Esophagus squamous epithelium (tissue), 5 donors: ENCODE data around the gene GPR158. TPM values are rescaled to one million over a fixed set of nuclear protein-coding genes. Genes with fewer than 3 reads are reported as not detected.

Source experiments
- DNase-seq: peaks from one replicate; lab custom pipeline; 2025; lab: John Stamatoyannopoulos, UW
- H3K27ac ChIP-seq, 4 donors: fragments of 200-600 bp; sonication (generic); one replicate each; pipeline ENCODE4 v1.5.1; 2016 to 2019; ENCODE audit warnings: mild to moderate bottlenecking in 1 of 4
- H3K27me3 ChIP-seq, 4 donors: fragments of 200-600 bp; sonication (generic); 1 replicate in 3 of 4; 2 replicates in 1 of 4; pipeline versions ENCODE4 v1.5.1 to v1.6.0; 2017 to 2021; ENCODE audit warnings: antibody characterized with exemption in 1 of 4
- H3K36me3 ChIP-seq, 3 donors: fragments of 200-600 bp; sonication (generic); one replicate each; pipeline ENCODE4 v1.5.1; 2016 to 2019
- H3K4me1 ChIP-seq, 3 donors: fragments of 200-600 bp; sonication (generic); one replicate each; pipeline ENCODE4 v1.5.1; 2017 to 2019
- H3K4me3 ChIP-seq, 4 donors: fragments of 200-600 bp; sonication (generic); 1 replicate in 3 of 4; 2 replicates in 1 of 4; pipeline ENCODE4 v1.5.1; 2016 to 2019; ENCODE audit warnings: mild to moderate bottlenecking in 2 of 4, moderate library complexity in 1 of 4
- H3K9me3 ChIP-seq, 3 donors: fragments of 200-600 bp; sonication (generic); one replicate each; pipeline ENCODE4 v1.5.1; 2016 to 2019
- CTCF ChIP-seq, 6 experiments: fragments of 450-650 bp in 4 of 6; fragments of 200-600 bp in 2 of 6; sonication (generic) in 2 of 6; IDR thresholded peaks; one replicate each; pipeline ENCODE4 v1.5.1; 2016 to 2019; ENCODE audit warnings: antibody characterized with exemption in 6 of 6, mild to moderate bottlenecking in 4 of 6, moderate library complexity in 4 of 6
- POLR2A ChIP-seq, 4 donors: fragments of 450-650 bp; IDR thresholded peaks; one replicate each; pipeline ENCODE4 v1.6.1; 2017; ENCODE audit warnings: antibody characterized with exemption in 4 of 4, mild to moderate bottlenecking in 4 of 4, moderate library complexity in 3 of 4
- WGBS, 2 donors: methylation state at CpG; one replicate each; pipeline ENCODE4 v1.1.5; 2018; 5-methylcytosine and 5-hydroxymethylcytosine counted together
- intact Hi-C: fragments of 100-400 bp; cut with DNase I; formaldehyde crosslinking; loops from one replicate; pipeline ENCODE4 v1.15.0; 2022
- total RNA-seq, 4 donors: library from RNA; depleted of rRNA; stranded (reverse); fragments of >200 nt; gene quantifications; one replicate each; pipeline ENCODE4 v1.1.0, GENCODE V29; 2016
- donor health status: DM: yes; HTN: yes; CAD: no.

GPR158 gene
- total RNA-seq, 4 donors from 2014 or later, result not detected

GRCh38 chr10:25565570-25565969 is 390.8 kb downstream of the GPR158 start:
- H3K4me1 ChIP-seq, result no peaks in the 10 kb centered on the region
- TF ChIP-seq POLR2A (IDR thresholded peaks at IDR 0.05), result no peak
- TF ChIP-seq CTCF (IDR thresholded peaks at IDR 0.05), result no peak
- WGBS, 2 donors, result 33 to 42% methylated on average over 7 of the region's 7 CpGs
- intact Hi-C loops, result no loop called here
- H3K27ac ChIP-seq, result no peak overlapping the region
- no peak for DNase-seq
- no peaks in the 10 kb centered on the region for H3K9me3 ChIP-seq
- no peaks in the 10 kb centered on the region for H3K36me3 ChIP-seq
- no peak overlapping the region for H3K4me3 ChIP-seq
- no peaks in the 10 kb centered on the region for H3K27me3 ChIP-seq

- no peaks in the 10 kb centered on the region for H3K9me3 ChIP-seq
- TF ChIP-seq CTCF (IDR thresholded peaks at IDR 0.05), result no peak
- TF ChIP-seq POLR2A (IDR thresholded peaks at IDR 0.05), result no peak
- no peaks in the 10 kb centered on the region for H3K36me3 ChIP-seq
- no peak overlapping the region for H3K4me3 ChIP-seq
- no peak overlapping the region for H3K27ac ChIP-seq
- no peaks in the 10 kb centered on the region for H3K4me1 ChIP-seq
- no peaks in the 10 kb centered on the region for H3K27me3 ChIP-seq
- DNase-seq, result no peak
- 18 to 26% methylated on average over 3 of the region's 3 CpGs for WGBS, 2 donors
- intact Hi-C loops, result no loop called here
These were observed 398.5 kb downstream of the GPR158 start for GRCh38 chr10:25573316-25573715.

- Histone ChIP-seq H3K9me3 (no peaks in the 10 kb centered on the region), H3K27me3 (no peaks in the 10 kb centered on the region), H3K27ac (no peak overlapping the region), H3K4me1 (no peaks in the 10 kb centered on the region), H3K36me3 (no peaks in the 10 kb centered on the region), H3K4me3 (no peak overlapping the region)
- 74 to 75% methylated on average over 7 of the region's 7 CpGs for WGBS, 2 donors
- no peak for DNase-seq
- intact Hi-C loops, result no loop called here
- TF ChIP-seq CTCF (IDR thresholded peaks at IDR 0.05) (no peak), POLR2A (IDR thresholded peaks at IDR 0.05) (no peak)
These were observed 400.5 kb downstream of the GPR158 start for GRCh38 chr10:25575343-25575742.

GRCh38 chr10:25578061-25578460 is 403.3 kb downstream of the GPR158 start:
- no peaks in the 10 kb centered on the region for H3K27me3 ChIP-seq
- H3K4me1 ChIP-seq, result no peaks in the 10 kb centered on the region
- no peaks in the 10 kb centered on the region for H3K9me3 ChIP-seq
- no peaks in the 10 kb centered on the region for H3K36me3 ChIP-seq
- no peak for DNase-seq
- H3K4me3 ChIP-seq, result no peak overlapping the region
- intact Hi-C loops, result no loop called here
- no peak overlapping the region for H3K27ac ChIP-seq
- WGBS, 2 donors, result 18 to 49% methylated on average over 4 of the region's 4 CpGs
- TF ChIP-seq POLR2A (IDR thresholded peaks at IDR 0.05), result no peak
- TF ChIP-seq CTCF (IDR thresholded peaks at IDR 0.05), result no peak

GRCh38 chr10:25582961-25583360 is 408.2 kb downstream of the GPR158 start:
- Histone ChIP-seq H3K9me3 (no peaks in the 10 kb centered on the region), H3K27me3 (no peaks in the 10 kb centered on the region), H3K36me3 (no peaks in the 10 kb centered on the region), H3K27ac (no peak overlapping the region), H3K4me3 (no peak overlapping the region), H3K4me1 (no peaks in the 10 kb centered on the region)
- TF ChIP-seq CTCF (IDR thresholded peaks at IDR 0.05) (no peak), POLR2A (IDR thresholded peaks at IDR 0.05) (no peak)
- intact Hi-C loops, result no loop called here
- no peak for DNase-seq
- WGBS, 2 donors, result 69 to 82% methylated on average over 6 of the region's 6 CpGs
